HG03139 (cell line): ENCODE measurements around the gene MRGPRD.

Source experiments
- ATAC-seq: cut with Tn5 transposase; IDR thresholded peaks from one replicate; pipeline ENCODE4 v1.9.1; 2021; ENCODE audit not compliant: unreplicated experiment

Gene MRGPRD, protein sequence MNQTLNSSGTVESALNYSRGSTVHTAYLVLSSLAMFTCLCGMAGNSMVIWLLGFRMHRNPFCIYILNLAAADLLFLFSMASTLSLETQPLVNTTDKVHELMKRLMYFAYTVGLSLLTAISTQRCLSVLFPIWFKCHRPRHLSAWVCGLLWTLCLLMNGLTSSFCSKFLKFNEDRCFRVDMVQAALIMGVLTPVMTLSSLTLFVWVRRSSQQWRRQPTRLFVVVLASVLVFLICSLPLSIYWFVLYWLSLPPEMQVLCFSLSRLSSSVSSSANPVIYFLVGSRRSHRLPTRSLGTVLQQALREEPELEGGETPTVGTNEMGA

DNA sequence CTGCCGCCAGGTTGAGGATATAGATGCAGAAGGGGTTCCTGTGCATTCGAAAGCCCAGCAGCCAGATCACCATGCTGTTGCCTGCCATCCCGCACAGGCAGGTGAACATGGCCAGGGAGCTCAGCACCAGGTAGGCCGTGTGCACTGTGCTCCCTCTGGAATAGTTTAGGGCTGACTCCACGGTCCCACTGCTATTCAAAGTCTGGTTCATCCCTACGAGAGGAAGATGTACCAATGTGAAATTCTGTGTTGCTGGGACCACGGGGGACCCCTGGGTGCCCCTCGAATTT lies at the start of gene MRGPRD:
Gene MRGPRD, minus strand, starts transcription at position 211 of the 290 bp plus-strand sequence. Its CDS starts 0 bp downstream, at position 211.
- no peak for ATAC-seq

DNA sequence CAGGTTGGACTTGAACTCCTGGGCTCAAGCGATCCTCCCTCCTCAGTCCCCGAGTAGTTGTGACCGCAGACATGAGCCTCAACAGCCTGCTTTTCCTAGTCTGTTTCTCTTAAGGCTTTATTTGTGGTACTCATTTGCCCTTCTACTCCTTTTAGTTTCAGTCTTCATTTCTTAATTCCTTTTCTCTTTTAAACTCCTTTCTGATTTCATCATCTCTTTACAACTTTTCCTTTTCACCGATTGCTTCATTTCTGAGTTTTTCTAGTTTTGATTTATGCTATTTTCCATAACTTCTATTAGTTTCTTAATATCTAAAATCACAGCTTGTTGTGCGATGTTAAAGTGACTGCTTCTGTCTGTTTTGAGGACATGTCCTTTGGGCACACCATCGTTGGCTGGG lies 49.5 kb upstream of the MRGPRD start:
- no peak for ATAC-seq

DNA sequence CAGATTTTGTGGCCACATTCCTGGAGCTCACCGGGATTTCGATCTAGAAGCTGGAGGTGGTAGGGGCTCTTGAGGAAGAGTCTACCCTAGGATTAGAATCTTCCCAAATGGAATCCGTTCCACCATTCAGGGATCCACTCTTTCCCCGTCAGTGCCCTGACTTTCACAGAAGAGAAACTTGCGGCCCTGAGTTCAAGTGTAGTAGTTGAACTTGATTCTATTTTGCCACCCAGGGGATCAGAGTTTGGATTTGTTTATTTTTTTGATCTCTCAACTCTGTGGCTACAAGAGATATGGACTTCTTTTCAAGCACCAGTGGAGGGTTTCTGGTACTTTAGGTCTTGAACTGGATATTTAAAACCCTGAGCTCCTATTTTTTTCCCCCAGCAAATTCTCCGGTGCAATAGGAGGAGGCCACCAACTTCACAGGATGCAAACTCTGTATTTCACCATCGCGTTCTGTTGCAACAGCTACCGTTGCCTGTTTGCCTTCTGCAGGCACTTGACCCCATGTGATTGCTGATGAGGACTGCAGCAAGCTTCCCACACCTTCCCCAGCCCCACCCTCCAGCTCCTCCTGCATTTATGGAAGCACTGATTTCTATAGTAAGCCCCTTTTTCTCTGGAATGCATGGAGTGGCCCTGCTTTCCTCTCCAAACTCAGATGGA lies 47.1 kb upstream of the MRGPRD start:
- ATAC-seq = no peak

DNA sequence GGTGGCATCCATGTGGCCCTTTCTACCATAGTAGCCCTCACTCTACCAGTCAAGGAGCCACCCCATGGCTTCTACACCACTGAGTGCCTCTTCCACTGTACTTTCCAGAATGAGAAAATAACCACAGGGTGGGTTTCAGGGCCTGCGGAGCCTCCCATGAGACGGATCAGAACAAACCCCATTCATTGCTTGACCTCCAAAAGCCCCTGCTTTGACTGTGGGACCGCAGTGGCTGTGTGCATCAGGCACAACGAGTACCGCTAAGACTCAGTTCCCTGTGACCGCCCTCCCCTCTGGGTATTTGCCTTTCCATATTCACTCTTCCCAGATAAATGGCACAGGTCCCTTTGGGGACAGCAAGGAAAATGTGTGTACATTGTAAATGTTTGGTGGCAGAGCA lies 43.7 kb upstream of the MRGPRD start:
- no peak for ATAC-seq

DNA sequence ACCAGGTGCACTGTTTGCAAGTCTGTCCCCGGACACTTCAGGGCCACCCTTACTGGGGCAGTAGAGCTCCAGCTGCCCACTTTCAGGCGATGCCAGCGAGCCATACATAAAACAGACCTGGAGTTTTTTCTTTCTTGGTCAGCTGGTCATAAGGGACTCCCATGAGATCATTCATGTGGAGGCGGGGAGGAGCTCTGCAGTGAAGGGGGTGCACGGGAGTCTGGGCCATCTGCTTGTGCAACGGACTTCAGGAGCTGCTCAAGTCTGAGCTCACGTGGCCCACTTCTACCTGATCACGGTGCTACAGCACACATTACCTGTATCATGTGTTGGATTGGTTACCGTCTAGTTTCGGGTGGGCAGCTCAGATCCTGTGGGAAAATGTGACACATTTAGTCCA lies 41.5 kb upstream of the MRGPRD start:
- no peak for ATAC-seq

DNA sequence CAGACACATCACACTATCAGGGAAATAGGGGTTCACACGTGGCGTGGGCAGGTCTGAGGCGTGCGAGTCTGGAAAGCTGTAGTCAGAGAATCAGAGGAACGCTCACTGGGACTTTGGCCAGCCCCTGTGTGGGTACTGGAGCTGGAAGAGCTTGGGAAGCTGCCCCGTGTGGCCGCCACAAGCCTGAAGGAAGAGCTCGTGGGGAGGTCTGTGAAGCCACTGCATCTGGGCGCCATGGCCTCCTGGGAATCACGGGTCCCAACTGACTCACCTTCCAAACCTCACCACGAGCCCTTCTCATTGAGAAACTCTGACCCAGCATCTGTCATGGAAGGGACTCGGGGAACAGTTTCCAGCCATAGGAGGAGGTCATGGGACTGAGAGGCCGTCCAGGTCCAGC lies 38.1 kb upstream of the MRGPRD start:
- no peak for ATAC-seq

DNA sequence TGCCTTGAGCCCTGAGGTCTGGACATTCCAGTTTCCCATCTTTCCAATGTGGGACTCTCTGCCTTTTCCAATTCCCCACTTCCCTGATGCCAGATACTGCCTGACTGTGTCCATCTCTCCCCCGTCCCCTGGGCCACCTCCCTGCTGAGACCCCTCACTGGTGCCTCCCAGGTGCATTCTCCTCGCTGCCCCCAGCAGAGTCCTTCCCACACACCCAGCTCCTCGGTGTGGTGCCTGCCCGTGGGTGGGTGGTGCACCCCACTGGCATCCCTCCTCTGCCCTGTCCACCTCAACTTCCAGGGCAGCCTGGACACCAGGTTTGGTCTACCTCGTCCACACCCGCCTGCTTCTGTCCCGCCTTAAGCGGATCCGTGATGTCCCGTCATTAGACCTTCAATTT lies 37.2 kb upstream of the MRGPRD start:
- no peak for ATAC-seq

DNA sequence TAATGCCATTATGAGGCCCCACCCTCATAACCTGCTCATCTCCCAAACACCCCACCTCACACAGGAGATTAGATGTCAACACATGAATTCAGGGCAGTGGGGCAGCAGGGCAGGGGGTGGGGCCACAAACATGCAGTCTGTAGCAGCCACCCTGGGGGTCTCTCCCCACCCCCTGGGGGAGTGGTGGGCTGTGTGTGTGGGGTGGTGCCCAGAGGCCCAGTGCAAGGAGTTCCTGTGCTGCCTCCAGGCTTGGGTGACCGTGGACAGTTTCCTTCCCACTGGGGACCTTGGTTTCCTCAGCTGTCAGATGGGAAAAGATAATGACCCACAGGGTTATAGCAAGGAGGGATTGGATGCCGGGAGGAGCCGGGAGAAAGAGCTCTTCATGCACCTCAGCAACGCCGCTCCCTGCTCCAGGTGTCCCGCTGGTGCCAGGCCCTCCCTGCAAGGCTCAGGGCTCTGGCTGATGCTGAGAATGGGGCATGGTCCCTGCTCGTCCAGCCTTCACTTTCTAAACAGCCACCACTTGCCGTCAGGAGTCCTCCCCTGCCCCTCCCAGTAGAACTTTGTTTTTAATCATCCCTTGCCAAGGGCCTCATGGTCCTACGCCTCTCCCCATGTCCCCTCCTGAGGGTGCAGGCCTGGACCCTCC lies 34.2 kb upstream of the MRGPRD start:
- no peak for ATAC-seq

DNA sequence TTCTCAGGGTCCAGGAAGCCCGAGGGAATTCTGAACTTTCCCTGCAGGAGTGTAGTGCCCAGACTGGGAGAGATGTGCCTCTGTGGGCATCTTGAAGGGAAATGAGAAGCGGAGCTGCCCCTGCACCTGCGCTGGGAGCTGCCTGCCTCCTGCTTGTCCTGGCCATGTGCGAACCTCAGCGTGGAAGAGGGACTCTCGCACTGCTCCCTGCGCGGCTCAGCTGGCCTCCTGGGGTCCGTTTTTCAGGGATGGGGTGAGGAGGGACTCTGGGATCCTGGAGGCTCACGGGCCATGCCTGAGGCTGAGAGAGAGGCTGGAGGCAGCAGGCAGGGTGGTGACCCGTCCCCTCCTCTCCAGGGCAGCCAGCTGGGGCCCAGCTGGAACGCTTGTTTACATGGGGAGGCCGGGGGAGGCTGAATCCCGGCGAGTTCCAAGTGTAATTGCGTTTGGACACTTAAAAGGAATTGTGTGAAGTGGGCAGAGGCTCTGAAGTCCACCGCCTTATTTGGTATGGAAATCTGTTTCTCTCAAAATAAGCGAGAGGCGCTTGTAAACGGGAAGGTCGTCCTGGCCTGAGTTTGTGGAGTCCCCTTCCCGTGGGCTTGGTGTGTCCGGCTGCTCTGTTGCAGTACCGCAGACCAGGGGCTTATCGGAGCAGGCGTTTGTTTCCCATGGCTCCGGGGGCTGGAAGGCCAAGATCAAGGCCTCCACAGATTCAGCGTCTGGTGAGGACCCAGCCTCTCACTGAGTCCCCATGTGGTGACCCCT lies 33.5 kb upstream of the MRGPRD start:
- no peak for ATAC-seq

DNA sequence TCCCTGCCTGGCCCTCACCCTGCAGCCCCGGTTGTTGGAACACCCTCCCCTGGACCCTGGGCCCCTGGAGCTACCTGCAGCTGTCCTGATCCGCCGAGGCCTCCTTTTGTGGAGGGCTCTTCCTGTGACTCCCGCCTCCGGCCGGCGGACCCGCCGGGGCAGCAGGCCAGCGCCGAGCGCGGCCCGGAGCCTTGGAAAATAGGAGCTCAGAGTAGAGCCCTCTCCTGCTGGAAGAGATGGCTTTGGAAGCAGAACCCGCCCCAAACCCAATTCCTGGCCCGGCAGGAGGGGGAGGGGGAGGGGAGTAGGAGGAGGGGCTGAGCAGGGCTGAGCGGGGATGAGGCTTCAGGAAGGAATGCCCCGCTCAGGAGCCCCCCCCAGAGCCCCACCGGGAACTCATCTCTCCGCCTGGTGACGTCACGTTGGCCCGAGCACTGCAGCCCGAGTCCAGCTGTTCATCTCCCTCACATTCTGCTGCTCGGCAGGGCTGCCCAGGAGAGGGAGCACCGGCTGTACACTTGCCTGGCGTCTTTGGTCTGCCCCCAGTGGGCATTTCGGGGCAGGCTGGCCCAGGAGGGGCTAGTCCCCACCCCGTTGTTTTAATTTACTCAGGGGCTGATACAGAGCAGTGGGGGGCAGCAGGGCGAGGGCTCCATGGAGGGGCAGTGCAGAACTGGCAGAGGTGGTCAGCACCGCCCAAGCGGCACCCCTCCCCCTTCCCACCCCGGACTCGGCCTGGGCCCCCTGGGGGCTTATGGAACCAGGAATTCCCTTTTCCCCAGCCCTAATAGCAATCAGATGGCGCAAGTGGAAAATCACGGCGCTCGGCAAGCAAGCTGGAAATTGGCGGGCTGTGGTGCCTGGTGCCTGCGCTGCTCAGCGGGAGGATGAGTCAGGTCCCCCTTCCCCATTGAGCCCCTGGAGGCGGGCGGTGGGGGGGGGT lies 32.5 kb upstream of the MRGPRD start, which contains the start of gene MRGPRF:
Gene MRGPRF, minus strand, starts transcription at position 238 of the 943 bp plus-strand sequence. CDS start 3,345 bp downstream, outside the sequence.
- no peak for ATAC-seq

DNA sequence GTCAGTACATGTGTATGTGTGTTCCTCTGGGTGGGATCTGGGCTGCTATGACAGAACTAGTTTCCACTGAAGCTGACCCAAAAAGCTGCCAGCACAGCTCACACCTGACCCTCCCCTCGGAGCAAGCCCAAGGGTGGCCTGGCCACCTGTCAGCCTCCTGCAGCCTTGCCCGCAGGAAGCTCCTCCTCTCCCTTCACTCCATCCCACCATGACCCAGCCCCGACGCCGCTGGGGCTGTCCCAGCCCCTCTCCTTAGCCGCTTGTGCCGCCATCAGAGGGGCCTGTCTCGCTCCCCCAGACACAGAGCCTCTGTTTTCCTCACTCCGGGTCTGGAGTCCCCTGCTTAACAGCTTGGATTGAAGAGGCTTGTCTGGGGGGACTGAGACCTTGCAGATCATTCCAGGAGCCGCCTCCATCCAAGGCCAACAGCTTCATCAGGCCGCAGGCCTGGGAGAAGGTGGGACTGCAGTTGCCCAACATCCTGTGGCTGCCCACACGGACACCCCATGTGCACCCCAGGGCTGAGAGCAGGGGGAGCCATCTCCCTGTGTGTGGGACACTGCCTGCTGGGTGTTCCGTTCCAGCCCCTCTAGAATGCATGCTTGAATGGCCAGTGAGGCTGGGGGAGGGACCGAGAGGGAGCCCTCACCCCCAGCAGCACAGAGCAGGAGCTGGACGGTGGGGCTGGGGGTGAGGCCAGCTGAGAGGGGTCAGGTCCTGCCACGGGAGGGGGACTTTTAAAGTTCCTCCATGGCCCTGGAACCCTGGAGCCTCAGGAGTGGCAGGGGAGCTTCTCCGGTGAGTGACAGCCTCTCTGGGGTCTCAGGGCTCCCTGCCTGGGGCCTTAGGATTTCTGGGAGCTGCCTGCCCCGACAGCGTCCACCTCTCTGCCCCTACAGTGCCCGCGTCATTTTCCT lies 31.6 kb upstream of the MRGPRD start:
- ATAC-seq = no peak

DNA sequence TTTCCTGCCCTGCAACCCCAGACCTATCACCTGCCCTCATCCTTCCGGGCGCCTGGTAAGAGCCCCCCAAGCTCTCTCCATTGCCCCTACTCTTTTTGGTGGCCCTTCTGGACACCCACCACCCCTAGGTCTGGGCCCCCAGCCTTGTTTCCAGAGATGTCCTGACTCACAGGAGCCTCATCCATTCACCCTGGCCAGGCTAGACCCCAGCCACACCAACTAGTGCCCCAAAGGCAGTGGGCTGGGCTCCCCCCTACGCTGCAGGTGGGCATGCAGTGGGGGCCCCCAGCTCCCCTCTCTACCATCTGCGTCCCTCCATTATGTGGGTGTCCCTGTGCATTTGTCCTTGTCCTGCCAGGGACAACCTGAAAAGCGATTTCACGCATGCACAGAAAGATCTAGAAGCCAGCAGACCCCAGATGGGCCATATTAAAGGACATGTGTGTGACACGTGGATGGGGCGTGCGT lies 30.9 kb upstream of the MRGPRD start:
- no peak for ATAC-seq

DNA sequence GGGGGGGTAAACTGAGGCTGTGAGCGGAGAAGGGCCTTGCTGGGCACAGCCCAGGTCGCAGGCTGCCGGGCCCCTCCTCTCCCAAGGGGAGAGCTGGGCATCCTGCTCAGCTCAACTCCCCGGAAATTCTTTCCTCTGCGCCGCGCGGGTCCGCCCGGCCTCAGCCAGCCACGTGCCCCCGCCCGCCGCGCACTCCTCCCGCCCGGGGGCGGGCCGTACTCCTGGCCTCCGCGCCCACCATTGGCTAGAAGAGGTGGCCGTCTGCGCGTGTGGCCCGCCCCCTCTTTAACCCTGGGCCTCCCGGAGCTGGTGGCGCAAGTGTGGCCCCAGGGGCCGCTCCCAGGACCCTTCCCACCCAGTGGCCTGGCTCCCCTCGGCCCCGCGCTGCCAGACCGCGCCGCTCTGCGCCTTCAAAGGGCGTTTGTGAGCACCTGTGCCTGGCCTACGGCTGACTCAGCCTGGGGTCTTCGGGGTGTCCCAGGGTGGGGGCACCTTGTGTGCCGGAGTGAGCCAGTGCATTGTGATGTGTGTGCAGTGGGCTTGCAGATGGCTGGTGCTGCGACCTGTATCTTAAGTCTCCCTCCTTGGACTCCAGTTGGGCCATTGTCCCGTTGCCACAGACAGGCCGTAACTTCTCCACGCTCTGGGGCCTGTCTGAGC lies 30.3 kb upstream of the MRGPRD start:
- ATAC-seq = no peak

DNA sequence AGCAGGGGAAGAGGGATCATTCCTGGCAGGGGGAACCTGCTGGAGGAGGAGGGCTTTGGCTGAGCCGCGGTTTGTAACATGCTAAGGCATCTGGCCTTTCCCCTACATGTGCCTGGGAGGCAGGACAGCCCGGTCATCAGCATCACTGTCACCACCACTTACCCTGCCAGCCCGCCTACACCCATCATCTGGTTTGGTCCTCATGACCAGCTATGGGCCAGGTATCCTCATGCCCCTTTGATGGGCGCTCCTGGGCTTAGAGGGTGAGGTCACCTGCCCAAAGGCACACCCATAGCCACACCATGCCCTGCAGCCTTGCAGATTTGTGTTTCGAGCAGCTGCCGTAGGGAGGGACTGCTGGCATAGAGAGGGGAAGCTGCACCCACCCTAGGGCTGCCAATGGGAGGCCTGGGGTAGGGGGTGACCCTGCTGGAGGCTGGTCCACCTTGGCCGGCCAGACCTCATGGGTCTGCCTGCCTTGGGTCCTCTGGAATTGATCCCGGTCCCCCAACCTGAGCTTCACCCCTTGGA lies 29.6 kb upstream of the MRGPRD start:
- ATAC-seq = no peak

DNA sequence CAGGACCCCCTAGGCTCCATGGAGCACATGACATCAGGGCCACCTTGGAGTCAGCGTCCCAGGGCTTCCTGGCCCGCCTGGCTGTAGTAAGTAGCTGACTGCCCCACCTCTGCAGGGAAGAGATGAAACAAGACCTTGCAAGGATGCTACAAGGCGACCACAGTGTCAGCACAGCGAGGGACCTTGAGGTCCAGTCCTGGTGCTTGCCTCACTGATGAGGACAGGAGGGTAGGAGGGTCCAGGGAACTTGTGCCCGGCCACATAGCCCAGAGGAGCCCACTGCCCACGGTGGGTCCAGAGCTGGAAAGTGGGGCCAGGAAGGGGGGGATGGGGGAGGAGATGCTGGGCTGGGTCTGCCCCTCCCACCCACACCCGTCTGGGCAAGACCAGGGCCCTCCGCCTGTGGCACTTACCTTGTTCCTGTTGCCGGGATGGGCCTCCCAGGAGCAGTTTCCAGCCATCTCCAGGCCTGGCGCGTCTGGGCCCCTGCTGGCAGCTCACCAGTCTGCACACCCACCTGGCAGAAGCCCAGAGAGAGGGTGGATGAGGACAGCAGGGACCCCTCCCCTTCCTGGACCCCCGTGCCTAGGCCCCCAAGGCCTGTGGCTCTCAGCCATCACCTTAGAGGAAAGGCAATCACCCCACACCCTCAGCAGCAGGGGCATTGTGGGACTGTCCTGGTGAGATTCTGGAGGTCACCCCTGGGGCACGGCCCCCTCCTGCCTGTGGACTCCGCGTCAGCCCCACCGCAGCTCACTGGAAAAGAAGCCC lies 28.8 kb upstream of the MRGPRD start:
- ATAC-seq = no peak

DNA sequence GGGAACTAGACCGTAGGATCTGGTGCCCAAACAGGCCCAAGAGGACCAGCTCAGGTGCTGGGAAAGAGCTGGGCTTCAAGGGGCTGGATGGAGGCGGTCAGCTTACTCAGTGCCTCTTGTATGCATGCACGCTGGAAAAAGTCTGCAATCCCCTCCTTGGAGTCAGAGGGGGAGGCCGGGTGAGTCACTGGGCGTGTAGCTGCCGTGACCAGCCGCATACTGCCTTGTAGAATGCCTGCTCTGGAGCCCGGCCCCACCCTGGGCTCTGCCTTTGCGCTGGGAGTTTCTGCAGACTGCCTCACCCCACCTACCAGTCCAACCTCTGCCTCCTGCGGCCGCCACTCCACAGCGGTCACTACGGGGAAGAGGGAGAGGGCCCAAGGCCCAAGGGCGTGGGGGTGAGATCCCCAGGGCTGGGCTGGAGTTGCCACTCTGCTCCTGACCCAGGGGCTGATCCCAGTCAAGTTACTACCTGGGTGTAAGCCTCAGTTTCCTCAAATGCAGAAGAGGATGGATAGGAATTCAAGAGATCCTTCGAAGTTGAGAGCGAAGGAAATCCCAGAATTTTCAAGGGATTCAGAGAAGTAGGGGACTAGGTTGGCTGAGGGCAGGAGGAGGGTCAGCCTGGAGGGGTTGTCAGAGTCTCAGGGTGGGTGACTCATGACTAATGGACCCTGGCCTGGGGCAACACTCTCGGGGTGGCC lies 28.1 kb upstream of the MRGPRD start:
- no peak for ATAC-seq

DNA sequence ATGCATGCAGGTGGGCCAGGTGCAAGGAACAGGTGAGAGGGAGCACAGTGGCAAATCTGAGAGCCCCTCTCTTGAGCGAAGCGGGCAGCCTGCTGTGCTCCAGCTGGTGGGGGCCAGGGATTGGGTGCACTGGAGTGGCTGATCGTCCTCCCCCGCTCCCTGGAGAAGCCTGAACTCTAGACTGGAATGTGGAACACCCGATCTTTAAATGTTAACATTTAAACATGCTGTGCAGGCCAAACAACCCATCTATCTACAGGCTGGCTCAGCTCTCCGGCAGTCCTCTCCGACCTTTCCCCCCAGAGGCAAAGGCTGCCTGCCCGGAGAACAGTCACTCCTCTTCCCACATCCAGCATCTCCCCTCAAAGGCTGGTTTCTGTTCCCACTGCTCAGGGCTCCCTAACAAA lies 27.2 kb upstream of the MRGPRD start:
- no peak for ATAC-seq
